Endodermal cell (in vitro differentiated cells): ENCODE data around the gene SPON2. TPM values are rescaled to one million over a fixed set of nuclear protein-coding genes. Genes with fewer than 3 reads are reported as not detected.
A peak's percentile ranks its signal among the peaks of the same experiment; 100 is the strongest.

Source experiments
- DNase-seq: peaks from one replicate; pipeline ENCODE4 v3.0.0-alpha.2; 2017
- H3K27ac ChIP-seq: 2 replicates; pipeline ENCODE4 v1.5.1; 2013; ENCODE audit warnings: mild to moderate bottlenecking, low read depth, low read length, moderate library complexity
- H3K27me3 ChIP-seq: 2 replicates; pipeline ENCODE4 v1.6.1; 2013; ENCODE audit warnings: mild to moderate bottlenecking, low read length, moderate library complexity; ENCODE audit not compliant: insufficient read depth, control insufficient read depth, poor library complexity, severe bottlenecking
- H3K36me3 ChIP-seq: 2 replicates; pipeline ENCODE4 v1.7.0; 2013; ENCODE audit warnings: mild to moderate bottlenecking, low read length, moderate library complexity; ENCODE audit not compliant: control insufficient read depth, insufficient read depth
- H3K4me1 ChIP-seq: one replicate; pipeline ENCODE4 v1.7.0; 2013; ENCODE audit warnings: low read length; ENCODE audit not compliant: control insufficient read depth, insufficient read depth
- H3K4me3 ChIP-seq: 2 replicates; pipeline ENCODE4 v1.5.1; 2013; ENCODE audit warnings: mild to moderate bottlenecking, low read length, moderate library complexity
- H3K9ac ChIP-seq: 2 replicates; pipeline ENCODE4 v1.6.1; 2013; ENCODE audit warnings: mild to moderate bottlenecking, low read length, moderate library complexity; ENCODE audit not compliant: poor library complexity, severe bottlenecking; ENCODE audit errors: extremely low read depth
- H3K9me3 ChIP-seq: 2 replicates; pipeline ENCODE4 v1.6.1; 2013; ENCODE audit warnings: mild to moderate bottlenecking, low read length, moderate library complexity; ENCODE audit not compliant: control insufficient read depth
- H3K27ac Mint-ChIP-seq: 2 replicates; pipeline ENCODE4 v1.8.0; 2020; ENCODE audit warnings: mixed read lengths
- H3K27me3 Mint-ChIP-seq: 2 replicates; pipeline ENCODE4 v1.8.0; 2021; ENCODE audit warnings: mild to moderate bottlenecking, mixed read lengths; ENCODE audit not compliant: insufficient read depth
- H3K36me3 Mint-ChIP-seq: 2 replicates; pipeline ENCODE4 v1.8.0; 2020; ENCODE audit warnings: low read depth, mixed read lengths
- H3K4me1 Mint-ChIP-seq: 2 replicates; pipeline ENCODE4 v1.8.0; 2020; ENCODE audit warnings: mixed read lengths
- H3K4me3 Mint-ChIP-seq: 2 replicates; pipeline ENCODE4 v1.8.0; 2020; ENCODE audit warnings: mild to moderate bottlenecking, moderate library complexity, mixed read lengths
- H3K9me3 Mint-ChIP-seq: 2 replicates; pipeline ENCODE4 v1.8.0; 2020; ENCODE audit warnings: mild to moderate bottlenecking, mixed read lengths
- CTCF ChIP-seq: fragments of 200-600 bp; sonication (generic); conservative IDR thresholded peaks from 2 replicates; pipeline ENCODE4 v1.5.0; 2021; ENCODE audit warnings: antibody characterized with exemption, mild to moderate bottlenecking
- WGBS, 2 experiments: methylation state at CpG; one replicate each; pipeline versions ENCODE4 v1.1.5 to v1.1.7; 2013; ENCODE audit warnings: missing lambda C conversion rate in 2 of 2, mixed read lengths in 1 of 2; ENCODE audit not compliant: insufficient coverage in 1 of 2, insufficient read length in 1 of 2; 5-methylcytosine and 5-hydroxymethylcytosine counted together
- total RNA-seq, 2 donors: library from RNA; stranded (reverse); fragmentation: NEBNext Ultra II Directional in 1 of 2; extraction: Animal tissue kit (Norgen Biotek cat#: 25700) in 1 of 2; gene quantifications; 2 replicates in 1 of 2; 3 replicates in 1 of 2; pipeline ENCODE4 v1.2.1, GENCODE V29; 2021

Gene SPON2
- total RNA-seq, 2 donors from 2014 or later = 1.4 to 2.6 TPM

GRCh38 chr4:1171311-1172227, 814 bp downstream of the SPON2 start:
- Histone ChIP-seq H3K4me1 (no peaks in the 10 kb centered on the region), H3K36me3 (no peaks in the 10 kb centered on the region), H3K4me3 (no peak overlapping the region), H3K9me3 (no peaks in the 10 kb centered on the region), H3K27me3 (peaks cover 78% of the 10 kb centered on the region), H3K9ac (no peak overlapping the region), H3K27ac (no peak overlapping the region)
- peak overlapping the region; percentile 18 for H3K4me3 Mint-ChIP-seq
- TF ChIP-seq CTCF = peak; percentile 34
- peaks cover 2% of the 10 kb centered on the region for H3K36me3 Mint-ChIP-seq
- peaks cover 86% of the 10 kb centered on the region for H3K27me3 Mint-ChIP-seq
- H3K27ac Mint-ChIP-seq = no peak overlapping the region
- peaks cover 2% of the 10 kb centered on the region for H3K9me3 Mint-ChIP-seq
- 6 to 9% methylated on average over 18 to 88 of the region's 88 CpGs for WGBS, 2 experiments
- H3K4me1 Mint-ChIP-seq = peaks cover 4% of the 10 kb centered on the region
- DNase-seq = peak; percentile 82

- Mint-ChIP-seq H3K27ac (no peak overlapping the region), H3K27me3 (peaks cover 86% of the 10 kb centered on the region), H3K9me3 (peaks cover 2% of the 10 kb centered on the region), H3K4me1 (peaks cover 4% of the 10 kb centered on the region), H3K36me3 (peaks cover 2% of the 10 kb centered on the region), H3K4me3 (peak overlapping the region; percentile 18)
- Histone ChIP-seq H3K27me3 (peaks cover 78% of the 10 kb centered on the region), H3K27ac (no peak overlapping the region), H3K36me3 (no peaks in the 10 kb centered on the region), H3K4me3 (no peak overlapping the region), H3K9ac (no peak overlapping the region), H3K4me1 (no peaks in the 10 kb centered on the region), H3K9me3 (no peaks in the 10 kb centered on the region)
- WGBS, 2 experiments = 27 to 49% methylated on average over 6 to 42 of the region's 42 CpGs
- no peak for TF ChIP-seq CTCF
- DNase-seq = no peak
These were observed 1.4 kb downstream of the SPON2 start for GRCh38 chr4:1170976-1171310.

GRCh38 chr4:1170156-1170975, 2.0 kb downstream of the SPON2 start:
- H3K27ac Mint-ChIP-seq = no peak overlapping the region
- H3K4me3 ChIP-seq = no peak overlapping the region
- peaks cover 4% of the 10 kb centered on the region for H3K4me1 Mint-ChIP-seq
- no peak overlapping the region for H3K9ac ChIP-seq
- no peak overlapping the region for H3K4me3 Mint-ChIP-seq
- no peaks in the 10 kb centered on the region for H3K36me3 ChIP-seq
- peaks cover 91% of the 10 kb centered on the region for H3K27me3 Mint-ChIP-seq
- no peaks in the 10 kb centered on the region for H3K9me3 ChIP-seq
- H3K27me3 ChIP-seq = peaks cover 78% of the 10 kb centered on the region
- no peak overlapping the region for H3K27ac ChIP-seq
- H3K4me1 ChIP-seq = no peaks in the 10 kb centered on the region
- H3K9me3 Mint-ChIP-seq = peaks cover 2% of the 10 kb centered on the region
- no peak for TF ChIP-seq CTCF
- WGBS, 2 experiments = 84 to 85% methylated on average over 17 to 37 of the region's 37 CpGs
- DNase-seq = peak; percentile 39
- peaks cover 2% of the 10 kb centered on the region for H3K36me3 Mint-ChIP-seq
